ENCODE measurements around the gene ADGRL3. TPM values are rescaled to one million over a fixed set of nuclear protein-coding genes. Genes with fewer than 3 reads are reported as not detected.

Gene ADGRL3
- total RNA-seq, 4 donors from 2014 or later, result 0.67 to 4.6 (median 1.6) TPM

DNA sequence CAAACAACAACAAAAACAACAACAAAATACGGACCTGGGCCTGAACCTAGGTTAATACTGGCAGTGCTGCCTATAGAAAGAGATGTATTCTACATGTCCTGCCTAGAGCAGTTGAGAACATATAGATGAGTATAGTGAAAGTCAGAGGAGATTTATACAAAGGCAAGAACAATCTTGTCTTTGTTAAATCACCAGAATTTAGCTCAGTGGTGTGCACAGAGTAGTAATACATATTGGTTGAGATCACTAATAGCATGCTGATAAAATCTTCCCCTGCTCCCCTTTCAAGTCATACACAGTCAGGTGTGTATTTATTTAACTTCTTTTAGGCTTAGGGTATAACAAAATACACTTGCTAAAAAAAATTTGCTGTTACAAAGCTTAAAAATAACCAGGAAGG lies 247.8 kb downstream of the ADGRL3 start:
- Histone ChIP-seq H3K4me1 (no peaks in the 10 kb centered on the region), H3K4me3 (replicated peaks in 1 of 3) (no peak overlapping the region), H3K36me3 (no peaks in the 10 kb centered on the region), H3K27ac (no peak overlapping the region), H3K27me3 (no peaks in the 10 kb centered on the region), H3K9me3 (no peaks in the 10 kb centered on the region)
- TF ChIP-seq, protein P1, sequence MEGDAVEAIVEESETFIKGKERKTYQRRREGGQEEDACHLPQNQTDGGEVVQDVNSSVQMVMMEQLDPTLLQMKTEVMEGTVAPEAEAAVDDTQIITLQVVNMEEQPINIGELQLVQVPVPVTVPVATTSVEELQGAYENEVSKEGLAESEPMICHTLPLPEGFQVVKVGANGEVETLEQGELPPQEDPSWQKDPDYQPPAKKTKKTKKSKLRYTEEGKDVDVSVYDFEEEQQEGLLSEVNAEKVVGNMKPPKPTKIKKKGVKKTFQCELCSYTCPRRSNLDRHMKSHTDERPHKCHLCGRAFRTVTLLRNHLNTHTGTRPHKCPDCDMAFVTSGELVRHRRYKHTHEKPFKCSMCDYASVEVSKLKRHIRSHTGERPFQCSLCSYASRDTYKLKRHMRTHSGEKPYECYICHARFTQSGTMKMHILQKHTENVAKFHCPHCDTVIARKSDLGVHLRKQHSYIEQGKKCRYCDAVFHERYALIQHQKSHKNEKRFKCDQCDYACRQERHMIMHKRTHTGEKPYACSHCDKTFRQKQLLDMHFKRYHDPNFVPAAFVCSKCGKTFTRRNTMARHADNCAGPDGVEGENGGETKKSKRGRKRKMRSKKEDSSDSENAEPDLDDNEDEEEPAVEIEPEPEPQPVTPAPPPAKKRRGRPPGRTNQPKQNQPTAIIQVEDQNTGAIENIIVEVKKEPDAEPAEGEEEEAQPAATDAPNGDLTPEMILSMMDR (IDR thresholded peaks at IDR 0.05), result no peak
- TF ChIP-seq POLR2A (IDR thresholded peaks at IDR 0.05), result no peak
- 91 to 95% methylated on average over 1 of the region's 1 CpG for WGBS, 2 donors
- DNase-seq, result no peak
- intact Hi-C loops (cut with DNase I), result no loop called here

DNA sequence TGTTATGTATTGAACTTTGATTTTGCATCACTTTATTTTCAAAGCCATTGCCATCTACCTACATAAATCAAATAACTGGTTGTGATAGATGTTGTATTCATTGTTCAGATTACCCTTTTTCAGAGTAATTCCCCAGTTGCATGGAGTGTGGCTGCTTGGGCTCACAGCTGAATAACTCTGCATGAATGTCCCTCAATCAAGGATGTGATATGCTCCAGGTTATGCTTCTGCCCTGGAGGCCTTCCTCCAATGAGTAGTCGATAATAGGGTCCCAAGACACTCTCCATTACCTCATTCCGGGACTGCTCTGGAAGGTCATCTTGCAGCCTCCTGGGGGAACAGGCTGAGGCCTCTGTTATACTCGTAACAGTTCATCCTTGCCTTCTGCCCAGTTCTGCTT lies 251.8 kb downstream of the ADGRL3 start:
- WGBS, 2 donors, result 72 to 86% methylated on average over 3 of the region's 3 CpGs
- TF ChIP-seq, protein P1 (IDR thresholded peaks at IDR 0.05), result no peak
- no peak for TF ChIP-seq POLR2A (IDR thresholded peaks at IDR 0.05)
- Histone ChIP-seq H3K36me3 (no peaks in the 10 kb centered on the region), H3K27ac (no peak overlapping the region), H3K4me3 (replicated peaks in 1 of 3) (no peak overlapping the region), H3K9me3 (no peaks in the 10 kb centered on the region), H3K27me3 (no peaks in the 10 kb centered on the region), H3K4me1 (no peaks in the 10 kb centered on the region)
- no peak for DNase-seq
- intact Hi-C loops (cut with DNase I), result no loop called here

DNA sequence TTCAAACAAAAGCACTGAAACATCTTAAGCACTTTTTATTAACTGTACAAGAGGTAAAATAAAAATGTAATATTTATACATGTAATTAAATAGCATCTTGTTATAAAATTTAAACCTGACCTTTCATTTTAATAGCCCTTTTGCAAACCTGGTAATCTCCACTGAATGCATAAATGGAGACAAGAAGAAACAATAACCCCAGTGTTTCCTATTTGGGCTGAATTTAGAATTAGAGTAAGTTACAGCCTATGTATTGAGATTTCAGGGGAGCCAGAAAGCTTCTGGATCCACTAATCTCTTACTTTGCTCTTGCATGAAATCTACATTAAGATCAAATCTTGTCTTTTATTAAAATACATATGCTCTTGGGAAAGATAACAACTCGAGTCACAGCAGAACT lies 261.8 kb downstream of the ADGRL3 start:
- no peaks in the 10 kb centered on the region for H3K36me3 ChIP-seq
- 72 to 84% methylated on average over 1 of the region's 1 CpG for WGBS, 2 donors
- H3K4me1 ChIP-seq, result no peaks in the 10 kb centered on the region
- no peaks in the 10 kb centered on the region for H3K9me3 ChIP-seq
- DNase-seq, result no peak
- H3K27me3 ChIP-seq, result no peaks in the 10 kb centered on the region
- H3K27ac ChIP-seq, result no peak overlapping the region
- no peak overlapping the region for H3K4me3 ChIP-seq (replicated peaks in 1 of 3)
- no peak for TF ChIP-seq POLR2A (IDR thresholded peaks at IDR 0.05)
- TF ChIP-seq, protein P1 (IDR thresholded peaks at IDR 0.05), result no peak
- intact Hi-C loops (cut with DNase I), result no loop called here

DNA sequence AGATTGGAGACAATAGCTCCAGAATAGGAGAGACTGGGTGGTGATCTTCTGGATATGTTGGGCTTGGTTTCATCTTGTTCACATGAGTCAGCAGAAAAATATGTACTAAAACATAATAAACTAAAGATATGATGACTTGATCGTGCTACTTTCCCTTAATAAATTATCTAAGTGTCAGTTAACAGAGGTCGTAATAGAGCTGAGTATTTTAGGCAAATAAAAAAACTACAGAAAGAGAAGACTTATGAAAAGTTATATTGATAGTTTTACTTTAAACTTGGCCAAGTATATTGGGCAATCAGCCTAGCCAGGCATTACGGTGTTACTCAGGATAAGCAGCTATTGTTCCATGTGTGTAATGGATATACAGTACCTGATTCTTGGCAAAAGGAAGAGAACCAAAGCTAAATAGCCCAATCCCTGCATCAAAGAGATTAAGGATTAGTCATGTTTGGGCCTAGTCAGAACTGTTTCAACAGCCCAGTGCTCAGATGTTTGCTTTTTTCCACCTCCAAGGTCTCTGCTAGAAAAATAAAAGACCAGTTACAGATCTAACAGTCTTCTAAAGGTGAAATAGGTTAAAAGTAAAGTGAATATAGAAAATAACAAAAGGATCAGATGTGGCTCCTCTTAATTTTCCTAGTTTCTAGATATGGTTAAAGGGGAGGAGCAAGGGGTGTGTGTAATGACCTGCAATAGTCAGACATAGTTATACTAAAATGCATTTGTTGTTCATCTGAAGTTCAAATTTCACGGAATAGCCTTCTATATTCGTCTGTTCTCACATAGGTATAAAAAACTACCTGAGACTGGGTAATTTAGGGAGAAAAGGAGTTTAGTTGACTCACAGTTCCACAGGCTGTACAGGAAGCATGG lies 262.6 kb downstream of the ADGRL3 start:
- TF ChIP-seq, protein P1 (IDR thresholded peaks at IDR 0.05), result no peak
- no peak for TF ChIP-seq POLR2A (IDR thresholded peaks at IDR 0.05)
- DNase-seq, result no peak
- H3K27ac ChIP-seq, result no peak overlapping the region

DNA sequence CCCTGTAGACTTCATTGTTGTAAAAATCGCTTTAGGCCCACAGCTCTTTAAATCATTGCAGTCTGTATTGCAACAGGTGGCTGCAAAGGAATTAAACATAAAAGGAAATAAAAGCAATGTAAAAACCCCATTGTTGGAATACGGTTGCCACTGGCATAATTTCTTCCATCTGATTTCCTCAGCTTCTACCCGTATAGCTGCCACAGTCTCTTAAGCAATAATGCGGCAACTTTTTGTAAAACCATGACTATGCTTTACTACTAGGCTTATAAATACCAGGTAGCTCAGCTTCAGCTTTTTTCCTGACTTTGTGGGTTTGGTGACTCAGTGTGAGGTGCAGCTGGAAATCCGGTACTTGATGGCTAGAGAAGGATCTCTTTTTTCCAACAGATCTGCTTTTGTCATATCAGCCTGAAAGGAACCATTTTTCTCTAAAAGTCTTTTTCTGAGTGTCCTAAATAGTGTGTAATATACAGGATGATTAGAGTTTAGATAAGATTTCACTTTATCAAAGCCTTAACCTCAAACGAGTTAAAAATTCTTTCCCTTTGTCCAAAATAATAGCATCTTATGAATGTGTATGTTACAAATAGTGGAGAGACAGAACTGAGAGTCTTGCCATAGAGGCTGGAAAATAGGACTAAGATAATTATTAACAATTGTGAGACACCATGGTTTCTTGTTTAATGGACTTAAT lies 268.0 kb downstream of the ADGRL3 start:
- no peak for DNase-seq
- TF ChIP-seq, protein P1 (IDR thresholded peaks at IDR 0.05), result no peak
- no peak for TF ChIP-seq POLR2A (IDR thresholded peaks at IDR 0.05)
- WGBS, 2 donors, result 82 to 89% methylated on average over 6 of the region's 6 CpGs
- Histone ChIP-seq H3K4me1 (no peaks in the 10 kb centered on the region), H3K36me3 (no peaks in the 10 kb centered on the region), H3K9me3 (no peaks in the 10 kb centered on the region), H3K27ac (no peak overlapping the region), H3K4me3 (replicated peaks in 1 of 3) (no peak overlapping the region), H3K27me3 (no peaks in the 10 kb centered on the region)
- intact Hi-C loops (cut with DNase I), result no loop called here

More for the DNA sequence above, 262.6 kb downstream of the ADGRL3 start:
- intact Hi-C loops (cut with DNase I), result no loop called here
- H3K36me3 ChIP-seq, result no peaks in the 10 kb centered on the region
- no peaks in the 10 kb centered on the region for H3K9me3 ChIP-seq
- WGBS, 2 donors, result 73 to 81% methylated on average over 5 of the region's 5 CpGs
- no peaks in the 10 kb centered on the region for H3K4me1 ChIP-seq
- H3K4me3 ChIP-seq (replicated peaks in 1 of 3), result no peak overlapping the region
- no peaks in the 10 kb centered on the region for H3K27me3 ChIP-seq

All from thyroid gland (tissue), 4 donors.